Neural progenitor cell (in vitro differentiated cells): Measurements from ENCODE around the gene TMBIM6. TPM values are rescaled to one million over a fixed set of nuclear protein-coding genes. Genes with fewer than 3 reads are reported as not detected.

Source experiments
- DNase-seq: peaks from one replicate; pipeline ENCODE4 v3.0.0-alpha.2; 2016; ENCODE audit warnings: low spot score
- H2AFZ ChIP-seq: fragments of 200-600 bp; sonication (generic); replicated peaks from 2 replicates; pipeline ENCODE4 v1.6.1; 2016; ENCODE audit warnings: antibody characterized with exemption
- H3F3A ChIP-seq: fragments of 200-600 bp; sonication (generic); 2 replicates; pipeline ENCODE4 v1.6.1; 2016; ENCODE audit warnings: antibody characterized with exemption, low read depth
- H3K27ac ChIP-seq: fragments of 200-600 bp; sonication (generic); 2 replicates; pipeline ENCODE4 v1.5.1; 2016; ENCODE audit warnings: mild to moderate bottlenecking
- H3K27me3 ChIP-seq: fragments of 200-600 bp; sonication (generic); 2 replicates; pipeline ENCODE4 v1.6.1; 2016; ENCODE audit warnings: mild to moderate bottlenecking, moderate library complexity
- H3K36me3 ChIP-seq: fragments of 200-600 bp; sonication (generic); 2 replicates; pipeline ENCODE4 v1.5.1; 2016
- H3K4me1 ChIP-seq: fragments of 200-600 bp; sonication (generic); 2 replicates; pipeline ENCODE4 v1.6.1; 2016; ENCODE audit warnings: mixed run types
- H3K4me2 ChIP-seq: fragments of 200-600 bp; sonication (generic); 2 replicates; pipeline ENCODE4 v1.6.1; 2016
- H3K4me3 ChIP-seq: fragments of 200-600 bp; sonication (generic); 2 replicates; pipeline ENCODE4 v1.5.1; 2016
- H3K79me2 ChIP-seq: fragments of 200-600 bp; sonication (generic); 2 replicates; pipeline ENCODE4 v1.6.1; 2016; ENCODE audit warnings: low read depth
- H3K9ac ChIP-seq: fragments of 200-600 bp; sonication (generic); 2 replicates; pipeline ENCODE4 v1.6.1; 2016
- H3K9me3 ChIP-seq: fragments of 200-600 bp; sonication (generic); 2 replicates; pipeline ENCODE4 v1.5.1; 2016; ENCODE audit warnings: low read depth
- H4K20me1 ChIP-seq: fragments of 200-600 bp; sonication (generic); 2 replicates; pipeline ENCODE4 v1.6.1; 2016; ENCODE audit warnings: low read depth
- H3K27ac Mint-ChIP-seq: 3 replicates; pipeline ENCODE4 v1.8.0; 2021; ENCODE audit warnings: mixed read lengths
- H3K27me3 Mint-ChIP-seq: 2 replicates; pipeline ENCODE4 v1.8.0; 2022; ENCODE audit warnings: low read depth, mild to moderate bottlenecking, inconsistent platforms, moderate library complexity, mixed read lengths; ENCODE audit not compliant: insufficient read depth
- H3K36me3 Mint-ChIP-seq: 3 replicates; pipeline ENCODE4 v1.8.0; 2021; ENCODE audit warnings: mixed read lengths
- H3K4me1 Mint-ChIP-seq: 3 replicates; pipeline ENCODE4 v1.8.0; 2021; ENCODE audit warnings: mixed read lengths
- H3K4me3 Mint-ChIP-seq: 3 replicates; pipeline ENCODE4 v1.8.0; 2021; ENCODE audit warnings: mild to moderate bottlenecking, moderate library complexity, mixed read lengths
- H3K9me3 Mint-ChIP-seq: 3 replicates; pipeline ENCODE4 v1.8.0; 2020; ENCODE audit warnings: mixed read lengths
- EZH2 ChIP-seq: fragments of 200-600 bp; sonication (generic); IDR thresholded peaks from 2 replicates; pipeline ENCODE4 v1.6.1; 2017; ENCODE audit warnings: antibody characterized with exemption, mild to moderate bottlenecking, moderate library complexity
- EZH2phosphoT487 ChIP-seq: fragments of 200-600 bp; sonication (generic); IDR thresholded peaks from 2 replicates; pipeline ENCODE4 v1.6.1; 2017; ENCODE audit warnings: antibody characterized with exemption
- total RNA-seq: library from RNA; depleted of rRNA; stranded (reverse); fragments of >200 nt; gene quantifications from 2 replicates; pipeline ENCODE4 v1.2.3, GENCODE V29; 2015; ENCODE audit warnings: low replicate concordance
- TF ChIP-seq, protein P1 (sequence below): fragments of 200-600 bp; sonication (generic); IDR thresholded peaks from 2 replicates; pipeline ENCODE4 v1.5.1; 2017; ENCODE audit warnings: antibody characterized with exemption, mild to moderate bottlenecking

Gene TMBIM6
- total RNA-seq, 1 donor from 2014 or later = 256 TPM

- Mint-ChIP-seq H3K9me3 (no peaks in the 10 kb centered on the region), H3K27me3 (peaks cover 10% of the 10 kb centered on the region), H3K36me3 (peaks cover 19% of the 10 kb centered on the region), H3K4me1 (peaks cover 43% of the 10 kb centered on the region), H3K27ac (no peak overlapping the region), H3K4me3 (no peak overlapping the region)
- TF ChIP-seq, protein P1, sequence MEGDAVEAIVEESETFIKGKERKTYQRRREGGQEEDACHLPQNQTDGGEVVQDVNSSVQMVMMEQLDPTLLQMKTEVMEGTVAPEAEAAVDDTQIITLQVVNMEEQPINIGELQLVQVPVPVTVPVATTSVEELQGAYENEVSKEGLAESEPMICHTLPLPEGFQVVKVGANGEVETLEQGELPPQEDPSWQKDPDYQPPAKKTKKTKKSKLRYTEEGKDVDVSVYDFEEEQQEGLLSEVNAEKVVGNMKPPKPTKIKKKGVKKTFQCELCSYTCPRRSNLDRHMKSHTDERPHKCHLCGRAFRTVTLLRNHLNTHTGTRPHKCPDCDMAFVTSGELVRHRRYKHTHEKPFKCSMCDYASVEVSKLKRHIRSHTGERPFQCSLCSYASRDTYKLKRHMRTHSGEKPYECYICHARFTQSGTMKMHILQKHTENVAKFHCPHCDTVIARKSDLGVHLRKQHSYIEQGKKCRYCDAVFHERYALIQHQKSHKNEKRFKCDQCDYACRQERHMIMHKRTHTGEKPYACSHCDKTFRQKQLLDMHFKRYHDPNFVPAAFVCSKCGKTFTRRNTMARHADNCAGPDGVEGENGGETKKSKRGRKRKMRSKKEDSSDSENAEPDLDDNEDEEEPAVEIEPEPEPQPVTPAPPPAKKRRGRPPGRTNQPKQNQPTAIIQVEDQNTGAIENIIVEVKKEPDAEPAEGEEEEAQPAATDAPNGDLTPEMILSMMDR = no peak
- no peak for TF ChIP-seq EZH2phosphoT487
- TF ChIP-seq EZH2 = no peak
- Histone ChIP-seq H3K9me3 (no peaks in the 10 kb centered on the region), H3K4me3 (no peak overlapping the region), H3F3A (peaks cover 30% of the 10 kb centered on the region), H3K36me3 (no peaks in the 10 kb centered on the region), H2AFZ (no peak overlapping the region), H3K4me2 (no peak overlapping the region), H4K20me1 (no peaks in the 10 kb centered on the region), H3K9ac (no peak overlapping the region), H3K27me3 (no peaks in the 10 kb centered on the region), H3K4me1 (peaks cover 37% of the 10 kb centered on the region), H3K79me2 (peaks cover 20% of the 10 kb centered on the region), H3K27ac (no peak overlapping the region)
- DNase-seq = no peak
Measured at GRCh38 chr12:49805409-49805808, 64.1 kb downstream of the TMBIM6 start.

- Histone ChIP-seq H3K4me1 (peaks cover 46% of the 10 kb centered on the region), H3K4me2 (peak overlapping the region; percentile 29), H4K20me1 (no peaks in the 10 kb centered on the region), H3K9me3 (no peaks in the 10 kb centered on the region), H3K79me2 (peaks cover 21% of the 10 kb centered on the region), H3K9ac (no peak overlapping the region), H2AFZ (no peak overlapping the region), H3K27me3 (no peaks in the 10 kb centered on the region), H3K36me3 (no peaks in the 10 kb centered on the region), H3K4me3 (no peak overlapping the region), H3K27ac (no peak overlapping the region), H3F3A (peaks cover 40% of the 10 kb centered on the region)
- Mint-ChIP-seq H3K27ac (peak overlapping the region; percentile 50), H3K36me3 (peaks cover 15% of the 10 kb centered on the region), H3K4me1 (peaks cover 51% of the 10 kb centered on the region), H3K9me3 (no peaks in the 10 kb centered on the region), H3K4me3 (no peak overlapping the region), H3K27me3 (peaks cover 10% of the 10 kb centered on the region)
- TF ChIP-seq, protein P1 = no peak
- TF ChIP-seq EZH2phosphoT487 = no peak
- no peak for TF ChIP-seq EZH2
- no peak for DNase-seq
Measured at GRCh38 chr12:49806321-49806813, 65.0 kb downstream of the TMBIM6 start.

- Histone ChIP-seq H3K9ac (no peak overlapping the region), H3K27ac (no peak overlapping the region), H4K20me1 (no peaks in the 10 kb centered on the region), H3K4me2 (peak overlapping the region; percentile 29), H3K9me3 (no peaks in the 10 kb centered on the region), H3K27me3 (no peaks in the 10 kb centered on the region), H3K79me2 (peaks cover 26% of the 10 kb centered on the region), H2AFZ (no peak overlapping the region), H3K36me3 (no peaks in the 10 kb centered on the region), H3K4me3 (no peak overlapping the region), H3K4me1 (peaks cover 51% of the 10 kb centered on the region), H3F3A (peaks cover 43% of the 10 kb centered on the region)
- Mint-ChIP-seq H3K4me3 (no peak overlapping the region), H3K36me3 (peaks cover 17% of the 10 kb centered on the region), H3K4me1 (peaks cover 56% of the 10 kb centered on the region), H3K9me3 (no peaks in the 10 kb centered on the region), H3K27ac (peak overlapping the region; percentile 50), H3K27me3 (peaks cover 9% of the 10 kb centered on the region)
- TF ChIP-seq EZH2 (no peak), EZH2phosphoT487 (no peak)
- TF ChIP-seq, protein P1 = no peak
- no peak for DNase-seq
Measured at GRCh38 chr12:49806877-49807276, 65.5 kb downstream of the TMBIM6 start.
